NCI-H748 (cell line): Measurements from ENCODE around the gene CYP4F22.
"Not testable (repeated sequence)": the region's sequence is repeated elsewhere in the genome, so short reads cannot be mapped to it uniquely, and the experiment has no call there.

Source experiments
- DNase-seq: peaks from one replicate; lab custom pipeline; 2025; ENCODE audit not compliant: unreplicated experiment; lab: John Stamatoyannopoulos, UW

The CYP4F22 gene

GRCh38 chr19:15564534-15565168, 56.3 kb downstream of the CYP4F22 start:
- DNase-seq, result no peak

- DNase-seq, result no peak
Observed at GRCh38 chr19:15570420-15570819, 62.1 kb downstream of the CYP4F22 start.

GRCh38 chr19:15575406-15575805, 67.1 kb downstream of the CYP4F22 start:
- no peak for DNase-seq

GRCh38 chr19:15576526-15577156, 68.3 kb downstream of the CYP4F22 start:
- no peak for DNase-seq

- DNase-seq, result no peak
Observed at GRCh38 chr19:15577184-15577771, 69.0 kb downstream of the CYP4F22 start.

GRCh38 chr19:15583346-15583745, 75.0 kb downstream of the CYP4F22 start:
- DNase-seq, result no peak

- DNase-seq, result no peak
Observed at GRCh38 chr19:15584095-15584494, 75.8 kb downstream of the CYP4F22 start.

GRCh38 chr19:15584541-15585115, 76.3 kb downstream of the CYP4F22 start:
- peak; percentile 51 for DNase-seq

- DNase-seq, result no peak
Observed at GRCh38 chr19:15587663-15588062, 79.3 kb downstream of the CYP4F22 start.

- DNase-seq, result no peak
Observed at GRCh38 chr19:15588265-15588664, 79.9 kb downstream of the CYP4F22 start.

- no peak for DNase-seq
Observed at GRCh38 chr19:15589760-15590451, 81.6 kb downstream of the CYP4F22 start.

- DNase-seq, result no peak
Observed at GRCh38 chr19:15591796-15592195, 83.5 kb downstream of the CYP4F22 start.

- not testable (repeated sequence) for DNase-seq
Observed at GRCh38 chr19:15592506-15592905, 84.2 kb downstream of the CYP4F22 start.

GRCh38 chr19:15593766-15594165, 85.4 kb downstream of the CYP4F22 start:
- DNase-seq, result not testable (repeated sequence)

- no peak for DNase-seq
Observed at GRCh38 chr19:15595069-15595468, 86.7 kb downstream of the CYP4F22 start.
